ENCODE results near the gene FTL.

- TF ChIP-seq, protein P1, sequence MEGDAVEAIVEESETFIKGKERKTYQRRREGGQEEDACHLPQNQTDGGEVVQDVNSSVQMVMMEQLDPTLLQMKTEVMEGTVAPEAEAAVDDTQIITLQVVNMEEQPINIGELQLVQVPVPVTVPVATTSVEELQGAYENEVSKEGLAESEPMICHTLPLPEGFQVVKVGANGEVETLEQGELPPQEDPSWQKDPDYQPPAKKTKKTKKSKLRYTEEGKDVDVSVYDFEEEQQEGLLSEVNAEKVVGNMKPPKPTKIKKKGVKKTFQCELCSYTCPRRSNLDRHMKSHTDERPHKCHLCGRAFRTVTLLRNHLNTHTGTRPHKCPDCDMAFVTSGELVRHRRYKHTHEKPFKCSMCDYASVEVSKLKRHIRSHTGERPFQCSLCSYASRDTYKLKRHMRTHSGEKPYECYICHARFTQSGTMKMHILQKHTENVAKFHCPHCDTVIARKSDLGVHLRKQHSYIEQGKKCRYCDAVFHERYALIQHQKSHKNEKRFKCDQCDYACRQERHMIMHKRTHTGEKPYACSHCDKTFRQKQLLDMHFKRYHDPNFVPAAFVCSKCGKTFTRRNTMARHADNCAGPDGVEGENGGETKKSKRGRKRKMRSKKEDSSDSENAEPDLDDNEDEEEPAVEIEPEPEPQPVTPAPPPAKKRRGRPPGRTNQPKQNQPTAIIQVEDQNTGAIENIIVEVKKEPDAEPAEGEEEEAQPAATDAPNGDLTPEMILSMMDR (IDR thresholded peaks at IDR 0.05; ENCODE audit: low read depth, low read length), result no peak
- TF ChIP-seq POLR2A (IDR thresholded peaks at IDR 0.05; ENCODE audit: extremely low read depth, insufficient read length), result no peak
- TF ChIP-seq MAX (IDR thresholded peaks at IDR 0.05; ENCODE audit: low read depth, low read length), result no peak
- no peak for TF ChIP-seq MYC (IDR thresholded peaks at IDR 0.05; ENCODE audit: low read depth, low read length)
These were observed 30.3 kb upstream of the FTL start for GRCh38 chr19:48934837-48935236.

Data from NB4 (cell line).